Aorta (tissue), 5 donors: ENCODE data around the gene NDUFAF7. TPM values are rescaled to one million over a fixed set of nuclear protein-coding genes. Genes with fewer than 3 reads are reported as not detected.

Experiments used
- ATAC-seq: fragments of 200-7000 bp; cut with Tn5 transposase; one replicate; pipeline ENCODE4 v1.9.1; 2022; ENCODE audit warnings: moderate library complexity; ENCODE audit not compliant: low FRiP score
- DNase-seq, 2 donors: peaks; one replicate each; pipeline ENCODE4 v3.0.0-alpha.2; 2020
- H3K27ac ChIP-seq, 2 donors: one replicate each; pipeline ENCODE4 v1.5.1; 2013; ENCODE audit warnings: low read length in 2 of 2, mild to moderate bottlenecking in 2 of 2, moderate library complexity in 2 of 2, control low read depth in 1 of 2, inconsistent platforms in 1 of 2, low read depth in 1 of 2
- H3K27me3 ChIP-seq, 2 donors: one replicate each; pipeline ENCODE4 v1.6.1; 2013; ENCODE audit warnings: control low read depth in 1 of 2, low read length in 1 of 2, mild to moderate bottlenecking in 1 of 2, moderate library complexity in 1 of 2; ENCODE audit not compliant: insufficient read depth in 2 of 2, control insufficient read depth in 1 of 2
- H3K36me3 ChIP-seq, 2 donors: one replicate each; pipeline ENCODE4 v1.6.1; 2013; ENCODE audit warnings: control low read depth in 1 of 2, low read length in 1 of 2, mild to moderate bottlenecking in 1 of 2; ENCODE audit not compliant: insufficient read depth in 2 of 2, control insufficient read depth in 1 of 2
- H3K4me1 ChIP-seq, 2 donors: one replicate each; pipeline ENCODE4 v1.6.1; 2013; ENCODE audit warnings: low read length in 2 of 2, control low read depth in 1 of 2, mild to moderate bottlenecking in 1 of 2, moderate library complexity in 1 of 2; ENCODE audit not compliant: insufficient read depth in 2 of 2, control insufficient read depth in 1 of 2
- H3K4me3 ChIP-seq, 2 donors: one replicate each; pipeline ENCODE4 v1.5.1; 2013; ENCODE audit warnings: low read length in 2 of 2, control low read depth in 1 of 2, mild to moderate bottlenecking in 1 of 2
- H3K9me3 ChIP-seq: one replicate; pipeline ENCODE4 v1.6.1; 2013; ENCODE audit warnings: mild to moderate bottlenecking, low read length; ENCODE audit not compliant: control insufficient read depth
- WGBS, 2 donors: extraction: QIAGEN DNeasy Blood & Tissue Kit; methylation state at CpG; one replicate each; pipeline ENCODE4 v1.1.7; 2013; 5-methylcytosine and 5-hydroxymethylcytosine counted together
- intact Hi-C, 2 donors: fragments of 100-400 bp; cut with DNase I; formaldehyde crosslinking; loops; one replicate each; pipeline versions ENCODE4 v1.14.2 to v1.15.0; 2022
- polyA plus RNA-seq, 2 donors: library from polyadenylated mRNA; stranded (reverse); fragments of 200-250 nt; gene quantifications; one replicate each; pipeline ENCODE4 v1.2.3, GENCODE V29; 2013
- total RNA-seq, 2 donors: library from RNA; stranded (reverse); fragmentation: NEBNext Ultra II Directional; extraction: Animal tissue kit (Norgen Biotek cat#: 25700); gene quantifications; one replicate each; pipeline ENCODE4 v1.2.1, GENCODE V29; 2021
- donor health status: healthy with polysubstance abuse.
- donor health status: Bipolar disorder and iron deficiency.
- donor health status: DM: no; HTN: no; CAD: no.
- donor health status: DM: no; HTN: no; CAD: no.
- donor health status: DM: yes; HTN: yes; CAD: no.

NDUFAF7 gene
- total and polyA plus RNA-seq, 4 donors, result 7.5 to 23.9 (median 17.8) TPM

DNA sequence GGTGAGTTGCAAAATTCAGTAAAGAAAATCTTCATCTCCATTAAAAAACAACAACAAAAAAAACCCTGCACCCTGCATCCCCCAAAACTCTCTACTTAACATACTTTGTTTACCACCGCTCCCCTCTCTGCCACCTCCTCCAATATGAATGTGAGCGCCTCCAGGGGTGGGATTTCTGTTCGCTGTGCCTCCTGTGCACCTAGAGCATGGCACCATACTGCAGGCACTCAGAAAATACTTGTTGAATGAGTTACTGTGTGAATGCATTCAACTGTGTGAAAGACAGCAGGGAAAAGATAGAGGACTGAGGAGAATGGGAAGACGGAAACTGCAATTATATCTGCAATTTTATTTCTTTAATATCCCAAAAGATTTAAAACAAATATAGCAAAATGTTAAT is 4.6 kb upstream of the NDUFAF7 start:
- no peak for ATAC-seq
- H3K4me1 ChIP-seq, result peaks cover 5% of the 10 kb centered on the region in 2 donors
- intact Hi-C loops, result no loop called here

DNA sequence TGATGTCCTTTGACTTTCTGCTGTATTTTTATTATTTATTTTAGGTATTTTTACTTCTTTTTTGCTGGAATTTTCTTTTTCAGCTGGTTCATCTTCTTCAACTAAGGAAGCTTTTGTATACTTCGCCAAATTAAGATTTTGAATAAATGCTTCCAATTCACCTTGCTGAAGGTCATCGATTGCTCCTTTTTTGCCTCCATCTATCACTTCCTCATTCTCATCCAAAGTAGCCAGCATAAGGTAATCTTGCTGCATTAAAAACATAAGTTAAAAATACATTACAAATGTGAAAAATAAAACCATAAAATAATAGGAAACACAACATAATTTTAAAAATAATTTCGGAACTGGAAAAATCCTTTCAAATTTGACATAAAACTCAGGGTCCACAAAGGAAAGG is 2.7 kb upstream of the NDUFAF7 start:
- Histone ChIP-seq H3K4me3 (no peak overlapping the region), H3K27ac (no peak overlapping the region), H3K4me1 (peaks cover 5 to 10% of the 10 kb centered on the region in 2 donors), H3K9me3 (no peaks in the 10 kb centered on the region), H3K36me3 (peaks cover 0 to 4% of the 10 kb centered on the region in 2 donors), H3K27me3 (no peaks in the 10 kb centered on the region)
- no peak for ATAC-seq
- 94 to 97% methylated on average over 3 of the region's 3 CpGs for WGBS, 2 donors
- no peak for DNase-seq
- intact Hi-C loops, result no loop called here

More for the DNA sequence above, 4.6 kb upstream of the NDUFAF7 start:
- Histone ChIP-seq H3K27me3 (no peaks in the 10 kb centered on the region), H3K27ac (no peak overlapping the region), H3K9me3 (no peaks in the 10 kb centered on the region), H3K36me3 (peaks cover 0 to 4% of the 10 kb centered on the region in 2 donors), H3K4me3 (no peak overlapping the region)
- WGBS, 2 donors, result 88 to 91% methylated on average over 4 of the region's 4 CpGs
- DNase-seq, result no peak

- no peaks in the 10 kb centered on the region for H3K27me3 ChIP-seq
- H3K4me3 ChIP-seq, result peak overlapping the region; percentile 76 to 97
- peaks cover 4 to 10% of the 10 kb centered on the region in 2 donors for H3K4me1 ChIP-seq
- WGBS, 2 donors, result 1% methylated on average over 8 of the region's 8 CpGs
- H3K36me3 ChIP-seq, result peaks cover 0 to 4% of the 10 kb centered on the region in 2 donors
- intact Hi-C loops, result loop anchor here in 1 of 2 donors (5.0 kb wide), 1 partner anchor 92 kb away; the partner anchor contains the start of gene PRKD3
- DNase-seq, result no peak
- H3K9me3 ChIP-seq, result no peaks in the 10 kb centered on the region
- no peak for ATAC-seq
- H3K27ac ChIP-seq, result no peak overlapping the region
Measured at GRCh38 chr2:37230581-37230980, 877 bp upstream of the NDUFAF7 start.

DNA sequence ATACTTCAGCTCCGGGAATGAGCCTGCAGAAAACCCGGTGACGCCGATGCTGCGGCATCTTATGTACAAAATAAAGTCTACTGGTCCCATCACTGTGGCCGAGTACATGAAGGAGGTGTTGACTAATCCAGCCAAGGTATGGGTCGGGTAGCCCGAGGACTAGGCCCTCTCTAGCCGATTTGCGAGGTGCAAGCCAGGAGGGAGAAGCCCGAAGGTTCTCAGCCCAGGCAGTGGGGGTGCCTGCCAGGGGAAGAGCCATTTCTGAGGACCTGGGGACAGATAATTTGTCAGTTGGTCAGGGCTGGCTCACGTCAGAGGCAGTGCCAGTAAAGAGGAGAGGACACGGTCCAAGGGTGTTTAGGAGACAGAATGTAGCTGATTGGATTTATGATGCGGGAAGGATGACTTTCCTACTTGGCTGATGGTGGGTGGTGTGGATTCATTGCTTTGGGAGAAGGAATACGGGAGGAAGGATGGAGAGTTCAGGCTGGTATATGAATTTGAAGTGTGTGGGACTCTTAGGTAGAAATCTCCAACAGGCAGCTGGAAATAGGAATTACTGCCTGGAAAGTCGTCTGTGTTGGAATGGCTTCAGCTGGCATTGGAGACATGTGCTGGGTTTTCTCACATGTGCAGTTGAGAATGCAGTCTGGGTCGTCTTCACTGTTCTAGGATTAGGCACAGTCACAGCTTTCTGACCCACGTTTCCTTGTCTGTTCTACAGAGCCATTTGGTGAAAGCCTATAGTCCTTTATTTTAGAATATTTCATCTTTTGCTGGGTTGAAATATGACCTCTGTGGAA is 874 bp downstream of the NDUFAF7 start:
- intact Hi-C loops, result loop anchor here in 1 of 2 donors (5.0 kb wide), 1 partner anchor 90 kb away; the partner anchor contains the start of gene PRKD3
- 4 to 5% methylated on average over 18 of the region's 18 CpGs for WGBS, 2 donors
- H3K4me3 ChIP-seq, result peak overlapping the region; percentile 76 to 91
- peaks cover 0 to 3% of the 10 kb centered on the region in 2 donors for H3K36me3 ChIP-seq
- no peaks in the 10 kb centered on the region for H3K9me3 ChIP-seq
- DNase-seq (peak in 1 of 2 donors; percentile 43), ATAC-seq (peak; percentile 34)
- peaks cover 4 to 10% of the 10 kb centered on the region in 2 donors for H3K4me1 ChIP-seq
- H3K27ac ChIP-seq, result no peak overlapping the region
- no peaks in the 10 kb centered on the region for H3K27me3 ChIP-seq

- intact Hi-C loops, result no loop called here
- DNase-seq, result no peak
- H3K27me3 ChIP-seq, result no peaks in the 10 kb centered on the region
- WGBS, 2 donors, result 89 to 92% methylated on average over 4 of the region's 4 CpGs
- no peaks in the 10 kb centered on the region for H3K9me3 ChIP-seq
- no peak for ATAC-seq
- H3K4me1 ChIP-seq, result no peaks in the 10 kb centered on the region
- H3K27ac ChIP-seq, result no peak overlapping the region
- peaks cover 0 to 2% of the 10 kb centered on the region in 2 donors for H3K36me3 ChIP-seq
- no peak overlapping the region for H3K4me3 ChIP-seq
Measured at GRCh38 chr2:37243435-37243834, 12.0 kb downstream of the NDUFAF7 start.

GRCh38 chr2:37244017-37244416 is 12.6 kb downstream of the NDUFAF7 start:
- no peak for DNase-seq
- Histone ChIP-seq H3K36me3 (peaks cover 0 to 2% of the 10 kb centered on the region in 2 donors), H3K27ac (peak overlapping the region in 1 of 2 donors; percentile 14), H3K27me3 (no peaks in the 10 kb centered on the region), H3K9me3 (no peaks in the 10 kb centered on the region), H3K4me1 (no peaks in the 10 kb centered on the region), H3K4me3 (no peak overlapping the region)
- intact Hi-C loops, result no loop called here
- WGBS, 2 donors, result 38 to 41% methylated on average over 4 of the region's 4 CpGs
- ATAC-seq, result no peak

DNA sequence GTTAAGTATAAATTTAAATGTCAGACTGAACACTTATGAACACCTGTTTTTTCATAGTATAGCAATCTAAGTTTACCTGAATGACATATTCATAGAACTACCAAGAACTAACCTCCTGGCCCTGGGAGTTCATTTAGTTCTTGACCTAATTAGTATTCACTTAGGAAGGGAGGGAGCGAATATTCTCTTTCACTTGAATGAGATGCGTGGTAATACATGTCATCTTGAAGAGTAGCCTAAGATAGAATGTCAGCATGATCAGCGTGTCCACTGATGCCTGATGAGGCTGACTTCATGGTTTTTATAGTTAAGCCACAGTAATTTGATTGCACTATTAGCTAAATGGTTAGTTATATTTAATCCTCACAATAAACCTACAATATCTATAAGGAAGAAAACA is 13.3 kb downstream of the NDUFAF7 start:
- H3K36me3 ChIP-seq, result peaks cover 0 to 2% of the 10 kb centered on the region in 2 donors
- ATAC-seq, result no peak
- intact Hi-C loops, result no loop called here

DNA sequence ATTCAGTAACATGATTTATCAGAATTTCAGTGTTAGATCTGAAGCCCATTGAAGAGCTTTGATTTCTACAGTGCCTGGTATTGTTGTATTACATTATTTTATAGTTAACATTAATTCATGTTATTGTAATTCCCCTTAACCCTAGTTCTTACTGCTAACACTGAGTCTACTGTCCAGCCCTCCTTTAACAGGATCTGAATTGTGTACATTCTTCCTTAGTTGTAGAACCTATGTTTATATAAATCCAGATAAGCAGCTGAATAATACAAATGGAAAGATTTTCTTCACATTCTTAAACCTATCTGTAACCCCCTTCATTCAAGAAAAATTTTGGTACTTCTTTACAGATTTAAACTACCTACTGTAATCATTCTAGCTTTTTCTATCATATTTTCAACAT is 14.7 kb downstream of the NDUFAF7 start:
- DNase-seq (no peak), ATAC-seq (no peak)
- H3K36me3 ChIP-seq, result peaks cover 0 to 2% of the 10 kb centered on the region in 2 donors
- H3K4me1 ChIP-seq, result no peaks in the 10 kb centered on the region
- H3K27ac ChIP-seq, result no peak overlapping the region
- intact Hi-C loops, result no loop called here
- H3K9me3 ChIP-seq, result no peaks in the 10 kb centered on the region
- H3K27me3 ChIP-seq, result no peaks in the 10 kb centered on the region
- H3K4me3 ChIP-seq, result no peak overlapping the region

More for the DNA sequence above, 13.3 kb downstream of the NDUFAF7 start:
- H3K9me3 ChIP-seq, result no peaks in the 10 kb centered on the region
- H3K4me3 ChIP-seq, result no peak overlapping the region
- no peak overlapping the region for H3K27ac ChIP-seq
- WGBS, 2 donors, result 95% methylated on average over 3 of the region's 3 CpGs
- H3K27me3 ChIP-seq, result no peaks in the 10 kb centered on the region
- no peaks in the 10 kb centered on the region for H3K4me1 ChIP-seq
- no peak for DNase-seq
